HCT116 (cell line): ENCODE measurements around the gene TEKTIP1. TPM values are rescaled to one million over a fixed set of nuclear protein-coding genes. Genes with fewer than 3 reads are reported as not detected.

Source experiments
- ATAC-seq: fragments of 200-7000 bp; cut with Tn5 transposase; 2 replicates; pipeline ENCODE4 v1.9.1; 2020; ENCODE audit warnings: mild to moderate bottlenecking, moderate library complexity
- BruUV-seq: library from RNA; stranded (reverse); fragments of 400-500 nt; replicated peaks from 2 replicates; lab custom pipeline; 2021; lab: Mats Ljungman, UMichigan
- CTCF ChIA-PET: fragments of 300-600 bp; sonication (Branson Sonifier 250); formaldehyde crosslinking; loops from one replicate; lab custom pipeline; 2021; ENCODE audit warnings: antibody characterized with exemption; lab: Charles Lee
- POLR2A ChIA-PET: fragments of 300-600, 350-600 bp; sonication (Branson Sonifier 250); formaldehyde crosslinking; loops from one replicate; lab custom pipeline; 2021; ENCODE audit warnings: antibody characterized with exemption; lab: Charles Lee
- RAD21 ChIA-PET, 2 experiments: fragments of 300-600 bp; sonication (Branson Sonifier 250); formaldehyde crosslinking; loops; one replicate each; lab custom pipeline; 2023; ENCODE audit warnings: low total read pairs in 2 of 2; ENCODE audit not compliant: uncharacterized antibody in 2 of 2, unreplicated experiment in 2 of 2, low non-redundant PET in 1 of 2; lab: Charles Lee
- DNase-seq: peaks from one replicate; pipeline ENCODE4 v3.0.0-alpha.2; 2010; ENCODE audit warnings: low read depth, low spot score
- H2AFZ ChIP-seq: fragments of 200-600 bp; shearing (Covaris generic), sonication (generic); 2 replicates; pipeline ENCODE4 v1.6.1; 2017; ENCODE audit warnings: low read depth, mixed run types, mixed read lengths, antibody characterized with exemption, low read length; ENCODE audit not compliant: poor library complexity, severe bottlenecking
- H3K27ac ChIP-seq: 2 replicates; pipeline ENCODE4 v1.5.1; 2012; ENCODE audit warnings: low read depth, low read length
- H3K27me3 ChIP-seq: fragments of 200-600 bp; sonication (generic); 2 replicates; pipeline ENCODE4 v1.6.1; 2016; ENCODE audit warnings: mixed run types, low read length, mixed read lengths; ENCODE audit not compliant: insufficient read depth
- H3K36me3 ChIP-seq, 2 experiments: fragments of 200-500 bp in 1 of 2; fragments of 200-600 bp in 1 of 2; sonication (Bioruptor generic) in 1 of 2; sonication (generic) in 1 of 2; 2 replicates each; pipeline versions ENCODE4 v1.5.1 to v1.6.1; 2014 to 2016; ENCODE audit warnings: low read length in 2 of 2, inconsistent platforms in 1 of 2, mixed read lengths in 1 of 2, mixed run types in 1 of 2; ENCODE audit not compliant: insufficient read depth in 2 of 2, control insufficient read depth in 1 of 2
- H3K4me1 ChIP-seq, 2 experiments: fragments of 200-600 bp in 1 of 2; sonication (generic) in 1 of 2; 2 replicates each; pipeline versions ENCODE4 v1.5.1 to v1.6.1; 2012 to 2017; ENCODE audit warnings: low read length in 2 of 2, inconsistent platforms in 1 of 2, mild to moderate bottlenecking in 1 of 2, mixed read lengths in 1 of 2, mixed run types in 1 of 2, moderate library complexity in 1 of 2; ENCODE audit not compliant: insufficient read depth in 2 of 2, control insufficient read depth in 1 of 2
- H3K4me2 ChIP-seq: fragments of 200-600 bp; sonication (generic); 2 replicates; pipeline ENCODE4 v1.6.1; 2017; ENCODE audit warnings: mixed run types, low read length, mixed read lengths
- H3K4me3 ChIP-seq, 2 experiments: fragments of 200-600 bp in 1 of 2; sonication (generic) in 1 of 2; replicated peaks in 1 of 2; 2 replicates each; pipeline ENCODE4 v1.5.1; 2011 to 2016; ENCODE audit warnings: low read length in 2 of 2, control low read depth in 1 of 2, low read depth in 1 of 2, mild to moderate bottlenecking in 1 of 2, mixed read lengths in 1 of 2, mixed run types in 1 of 2
- H3K79me2 ChIP-seq: fragments of 200-600 bp; sonication (generic); 2 replicates; pipeline ENCODE4 v1.6.1; 2017; ENCODE audit warnings: mild to moderate bottlenecking, mixed run types, low read length, moderate library complexity, mixed read lengths; ENCODE audit not compliant: insufficient read depth
- H3K9ac ChIP-seq: fragments of 200-600 bp; sonication (generic); 2 replicates; pipeline ENCODE4 v1.6.1; 2016; ENCODE audit warnings: low read length, mixed read lengths
- H3K9me2 ChIP-seq: fragments of 200-600 bp; sonication (generic), shearing (Covaris generic); 2 replicates; pipeline ENCODE4 v1.6.1; 2017; ENCODE audit warnings: mixed run types, mild to moderate bottlenecking, moderate library complexity; ENCODE audit not compliant: insufficient read depth
- H3K9me3 ChIP-seq, 2 experiments: fragments of 200-500 bp in 1 of 2; fragments of 200-600 bp in 1 of 2; sonication (Bioruptor generic) in 1 of 2; sonication (generic) in 1 of 2; 2 replicates each; pipeline ENCODE4 v1.6.1; 2014 to 2017; ENCODE audit warnings: low read length in 2 of 2, mixed read lengths in 2 of 2, inconsistent platforms in 1 of 2, low read depth in 1 of 2, mild to moderate bottlenecking in 1 of 2, mixed run types in 1 of 2, moderate library complexity in 1 of 2; ENCODE audit not compliant: control insufficient read depth in 1 of 2, insufficient read depth in 1 of 2
- H4K20me1 ChIP-seq: fragments of 200-600 bp; sonication (generic), shearing (Covaris generic); 2 replicates; pipeline ENCODE4 v1.6.1; 2017; ENCODE audit warnings: mixed run types, mild to moderate bottlenecking, moderate library complexity; ENCODE audit not compliant: insufficient read depth
- CBX3 ChIP-seq: IDR thresholded peaks from 2 replicates; pipeline ENCODE4 v1.6.1; 2012; ENCODE audit warnings: low read depth
- ELF1 ChIP-seq: IDR thresholded peaks from 2 replicates; pipeline ENCODE4 v1.6.1; 2012; ENCODE audit warnings: low read depth, borderline replicate concordance
- SP1 ChIP-seq: IDR thresholded peaks from 2 replicates; pipeline ENCODE4 v1.6.1; 2012; ENCODE audit warnings: low read depth
- SRF ChIP-seq: IDR thresholded peaks from 2 replicates; pipeline ENCODE4 v1.6.1; 2012; ENCODE audit warnings: low read depth
- intact Hi-C: fragments of 100-400 bp; cut with micrococcal nuclease; formaldehyde crosslinking; loops from 2 replicates; pipeline ENCODE4 v1.10.0; 2022
- total RNA-seq: library from RNA; stranded (reverse); gene quantifications from one replicate; pipeline ENCODE4 v1.2.1, GENCODE V29; 2021; ENCODE audit not compliant: unreplicated experiment
- TF ChIP-seq, protein P1 (sequence below): IDR thresholded peaks from 2 replicates; pipeline ENCODE4 v1.6.1; 2011; ENCODE audit warnings: mild to moderate bottlenecking, low read length, moderate library complexity; ENCODE audit not compliant: insufficient replicate concordance; ENCODE audit errors: extremely low read depth
- TF ChIP-seq, protein P2 (sequence below): IDR thresholded peaks from 2 replicates; pipeline ENCODE4 v1.6.1; 2012; ENCODE audit warnings: low read depth

TEKTIP1 gene
- total RNA-seq, 1 experiment from 2014 or later = 1.2 TPM

DNA sequence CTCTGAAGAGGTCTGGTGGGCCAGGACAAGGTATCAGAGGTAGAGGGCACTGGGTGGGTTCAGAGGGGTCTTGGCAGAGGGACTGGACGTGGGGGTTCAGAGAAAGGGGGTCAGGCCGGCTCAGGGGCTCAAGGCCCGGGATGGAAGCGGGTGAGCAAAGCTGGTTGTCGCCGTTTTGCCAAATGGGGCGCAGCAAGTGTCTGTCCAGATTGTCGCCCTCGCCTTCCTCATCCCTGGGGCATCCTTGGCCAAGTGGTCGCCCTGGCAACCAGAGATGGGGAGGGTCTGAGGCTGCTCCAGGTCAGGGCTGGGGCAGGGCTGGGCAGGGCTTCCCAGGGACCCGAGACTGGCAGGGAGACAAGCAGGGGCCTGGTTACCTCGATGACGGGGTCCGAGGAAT, 45.3 kb upstream of the TEKTIP1 start (continued):
- TF ChIP-seq, protein P1, sequence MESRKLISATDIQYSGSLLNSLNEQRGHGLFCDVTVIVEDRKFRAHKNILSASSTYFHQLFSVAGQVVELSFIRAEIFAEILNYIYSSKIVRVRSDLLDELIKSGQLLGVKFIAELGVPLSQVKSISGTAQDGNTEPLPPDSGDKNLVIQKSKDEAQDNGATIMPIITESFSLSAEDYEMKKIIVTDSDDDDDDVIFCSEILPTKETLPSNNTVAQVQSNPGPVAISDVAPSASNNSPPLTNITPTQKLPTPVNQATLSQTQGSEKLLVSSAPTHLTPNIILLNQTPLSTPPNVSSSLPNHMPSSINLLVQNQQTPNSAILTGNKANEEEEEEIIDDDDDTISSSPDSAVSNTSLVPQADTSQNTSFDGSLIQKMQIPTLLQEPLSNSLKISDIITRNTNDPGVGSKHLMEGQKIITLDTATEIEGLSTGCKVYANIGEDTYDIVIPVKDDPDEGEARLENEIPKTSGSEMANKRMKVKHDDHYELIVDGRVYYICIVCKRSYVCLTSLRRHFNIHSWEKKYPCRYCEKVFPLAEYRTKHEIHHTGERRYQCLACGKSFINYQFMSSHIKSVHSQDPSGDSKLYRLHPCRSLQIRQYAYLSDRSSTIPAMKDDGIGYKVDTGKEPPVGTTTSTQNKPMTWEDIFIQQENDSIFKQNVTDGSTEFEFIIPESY = no peak
- TF ChIP-seq, all 23 proteins: peak for 0

DNA sequence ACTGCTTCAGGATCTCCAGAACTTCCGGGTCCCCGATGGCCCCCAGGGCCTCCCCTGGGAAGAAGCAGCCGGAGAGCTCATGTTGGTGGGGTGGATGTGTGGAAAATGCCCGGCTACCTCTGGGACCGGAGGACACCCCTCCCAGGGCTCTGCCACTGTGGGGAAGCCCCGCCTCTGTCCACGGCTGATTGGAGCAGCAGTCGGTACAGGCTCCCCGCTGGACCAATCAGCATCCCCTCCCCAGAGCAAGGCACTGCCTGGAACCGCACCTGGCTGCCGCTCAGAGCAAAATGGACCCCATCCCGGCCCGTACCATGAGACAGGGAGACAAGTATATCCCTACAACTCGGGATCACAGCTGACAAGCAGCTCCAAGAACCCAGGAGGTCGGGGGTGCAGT, 44.9 kb upstream of the TEKTIP1 start:
- Histone ChIP-seq H3K27me3 (no peaks in the 10 kb centered on the region), H3K4me3 (no peak overlapping the region), H3K9me3 (no peaks in the 10 kb centered on the region), H3K4me1 (peaks cover 2% of the 10 kb centered on the region in 2 experiments; a peak in 2 of 4 replicates), H3K27ac (no peak overlapping the region), H3K9me2 (no peaks in the 10 kb centered on the region), H4K20me1 (no peaks in the 10 kb centered on the region), H3K9ac (no peak overlapping the region), H3K4me2 (no peak overlapping the region), H3K36me3 (peaks cover 2 to 22% of the 10 kb centered on the region in 2 experiments; a peak in 3 of 4 replicates), H2AFZ (no peak overlapping the region), H3K79me2 (peaks cover 24% of the 10 kb centered on the region)
- peak; percentile 98 for ATAC-seq
- TF ChIP-seq CBX3 (no peak), SP1 (peak; percentile 49; the same call in 1 of the 2 replicates), ELF1 (no peak), SRF (no peak)
- TF ChIP-seq, protein P2, sequence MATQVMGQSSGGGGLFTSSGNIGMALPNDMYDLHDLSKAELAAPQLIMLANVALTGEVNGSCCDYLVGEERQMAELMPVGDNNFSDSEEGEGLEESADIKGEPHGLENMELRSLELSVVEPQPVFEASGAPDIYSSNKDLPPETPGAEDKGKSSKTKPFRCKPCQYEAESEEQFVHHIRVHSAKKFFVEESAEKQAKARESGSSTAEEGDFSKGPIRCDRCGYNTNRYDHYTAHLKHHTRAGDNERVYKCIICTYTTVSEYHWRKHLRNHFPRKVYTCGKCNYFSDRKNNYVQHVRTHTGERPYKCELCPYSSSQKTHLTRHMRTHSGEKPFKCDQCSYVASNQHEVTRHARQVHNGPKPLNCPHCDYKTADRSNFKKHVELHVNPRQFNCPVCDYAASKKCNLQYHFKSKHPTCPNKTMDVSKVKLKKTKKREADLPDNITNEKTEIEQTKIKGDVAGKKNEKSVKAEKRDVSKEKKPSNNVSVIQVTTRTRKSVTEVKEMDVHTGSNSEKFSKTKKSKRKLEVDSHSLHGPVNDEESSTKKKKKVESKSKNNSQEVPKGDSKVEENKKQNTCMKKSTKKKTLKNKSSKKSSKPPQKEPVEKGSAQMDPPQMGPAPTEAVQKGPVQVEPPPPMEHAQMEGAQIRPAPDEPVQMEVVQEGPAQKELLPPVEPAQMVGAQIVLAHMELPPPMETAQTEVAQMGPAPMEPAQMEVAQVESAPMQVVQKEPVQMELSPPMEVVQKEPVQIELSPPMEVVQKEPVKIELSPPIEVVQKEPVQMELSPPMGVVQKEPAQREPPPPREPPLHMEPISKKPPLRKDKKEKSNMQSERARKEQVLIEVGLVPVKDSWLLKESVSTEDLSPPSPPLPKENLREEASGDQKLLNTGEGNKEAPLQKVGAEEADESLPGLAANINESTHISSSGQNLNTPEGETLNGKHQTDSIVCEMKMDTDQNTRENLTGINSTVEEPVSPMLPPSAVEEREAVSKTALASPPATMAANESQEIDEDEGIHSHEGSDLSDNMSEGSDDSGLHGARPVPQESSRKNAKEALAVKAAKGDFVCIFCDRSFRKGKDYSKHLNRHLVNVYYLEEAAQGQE = no peak
- BruUV-seq = no TSS peak
- ChIA-PET CTCF (interaction anchor here (1.3 kb wide), 1 partner anchor 9 kb away, joined by 6 read pairs; no protein-coding TSS in a partner anchor), RAD21 (no interaction called here), POLR2A (interaction anchor here (1.2 kb wide), 1 partner anchor 9 kb away, joined by 3 read pairs; no protein-coding TSS in a partner anchor)
- no peak for DNase-seq
- intact Hi-C loops = no loop called here
